Activated CD4-positive, alpha-beta T cell treated with anti-CD3 and anti-CD28 coated beads, Interleukin-2, amount 10 ng/mL, durations not matched to agents 7 days and 5 days (primary cell): ENCODE data around the gene RNF111. TPM values are rescaled to one million over a fixed set of nuclear protein-coding genes. Genes with fewer than 3 reads are reported as not detected.

Experiments used
- CTCF ChIA-PET: fragments of 350-600 bp; sonication (Branson Sonifier 250); formaldehyde crosslinking; loops from one replicate; lab custom pipeline; 2021; ENCODE audit warnings: antibody characterized with exemption; lab: Charles Lee
- POLR2A ChIA-PET: fragments of 350-600 bp; sonication (Branson Sonifier 250); formaldehyde crosslinking; loops from one replicate; lab custom pipeline; 2021; ENCODE audit warnings: antibody characterized with exemption; lab: Charles Lee
- DNase-seq: peaks from one replicate; pipeline ENCODE4 v3.0.0-alpha.2; 2020
- H3K27ac Mint-ChIP-seq: one replicate; pipeline ENCODE4 v1.8.0; 2021; ENCODE audit warnings: mild to moderate bottlenecking, moderate library complexity, mixed read lengths
- H3K27me3 Mint-ChIP-seq: one replicate; pipeline ENCODE4 v1.8.0; 2021; ENCODE audit warnings: mixed read lengths
- H3K36me3 Mint-ChIP-seq: one replicate; pipeline ENCODE4 v1.8.0; 2021; ENCODE audit warnings: low read depth, mixed read lengths
- H3K4me1 Mint-ChIP-seq: one replicate; pipeline ENCODE4 v1.8.0; 2021; ENCODE audit warnings: mixed read lengths
- H3K4me3 Mint-ChIP-seq: one replicate; pipeline ENCODE4 v1.8.0; 2021; ENCODE audit warnings: mild to moderate bottlenecking, moderate library complexity, mixed read lengths
- H3K9me3 Mint-ChIP-seq: one replicate; pipeline ENCODE4 v1.8.0; 2021; ENCODE audit warnings: mixed read lengths
- total RNA-seq, 2 experiments: library from RNA; stranded (reverse); gene quantifications; one replicate each; pipeline ENCODE4 v1.2.3, GENCODE V29; 2021

RNF111 gene
- total RNA-seq, result 10 to 100 TPM; 39.2 to 44.2 TPM

DNA sequence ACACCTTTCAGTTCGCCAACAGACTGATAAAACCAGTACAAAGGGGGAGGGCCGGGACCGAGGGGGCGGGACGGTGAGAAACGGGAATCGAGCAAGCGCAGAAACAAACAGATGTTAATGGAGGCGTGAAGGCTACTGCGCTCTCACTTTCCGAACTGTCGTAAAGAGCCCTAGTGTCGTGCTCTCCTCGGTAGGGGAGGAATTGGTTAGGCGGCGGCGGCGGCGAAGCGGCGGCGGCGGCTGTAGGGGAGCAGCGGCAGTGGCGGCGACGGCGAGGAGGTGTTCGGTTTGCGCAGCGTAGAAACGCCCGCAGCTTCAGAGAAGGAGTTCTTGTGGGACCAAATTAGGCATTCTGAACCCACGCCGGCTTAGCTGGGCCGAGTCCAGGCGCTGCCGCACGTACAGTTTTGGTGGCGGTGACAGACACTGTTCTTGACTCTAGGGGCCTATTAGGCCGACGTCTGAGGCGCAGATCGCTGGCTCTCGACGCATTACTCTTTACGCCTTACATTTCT lies at the start of gene RNF111:
Gene RNF111 (plus strand): TSS at position 173 of the 515 bp plus-strand sequence. CDS start 43,160 bp downstream, outside the sequence.
- Mint-ChIP-seq H3K36me3 (peaks cover 16% of the 10 kb centered on the region), H3K4me3 (peak within 1 kb of the TSS; percentile 96), H3K27ac (peak within 1 kb of the TSS; percentile 91), H3K9me3 (no peaks in the 10 kb centered on the region), H3K4me1 (peaks cover 43% of the 10 kb centered on the region), H3K27me3 (peaks cover 5% of the 10 kb centered on the region)
- ChIA-PET CTCF (interaction anchor here (0.6 kb wide), 1 partner anchor 14 kb away, joined by 3 read pairs; no protein-coding TSS in a partner anchor), POLR2A (no interaction called here)
- peak; percentile 94 for DNase-seq

- H3K4me3 Mint-ChIP-seq, result no peak overlapping the region
- DNase-seq, result no peak
- CTCF ChIA-PET, result no interaction called here
- no peaks in the 10 kb centered on the region for H3K36me3 Mint-ChIP-seq
- POLR2A ChIA-PET, result no interaction called here
- H3K27ac Mint-ChIP-seq, result no peak overlapping the region
- H3K9me3 Mint-ChIP-seq, result no peaks in the 10 kb centered on the region
- peaks cover 3% of the 10 kb centered on the region for H3K4me1 Mint-ChIP-seq
- peaks cover under 1% of the 10 kb centered on the region for H3K27me3 Mint-ChIP-seq
Observed at GRCh38 chr15:58947179-58947578, 40.3 kb upstream of the RNF111 start.

GRCh38 chr15:58951388-58952007 lies 36.0 kb upstream of the RNF111 start:
- Mint-ChIP-seq H3K4me1 (peaks cover 14% of the 10 kb centered on the region), H3K4me3 (no peak overlapping the region), H3K9me3 (no peaks in the 10 kb centered on the region), H3K36me3 (no peaks in the 10 kb centered on the region), H3K27me3 (no peaks in the 10 kb centered on the region), H3K27ac (no peak overlapping the region)
- no peak for DNase-seq
- POLR2A ChIA-PET, result no interaction called here
- CTCF ChIA-PET, result interaction anchor here (1.4 kb wide), 1 partner anchor 28 kb away, joined by 3 read pairs; no protein-coding TSS in a partner anchor

DNA sequence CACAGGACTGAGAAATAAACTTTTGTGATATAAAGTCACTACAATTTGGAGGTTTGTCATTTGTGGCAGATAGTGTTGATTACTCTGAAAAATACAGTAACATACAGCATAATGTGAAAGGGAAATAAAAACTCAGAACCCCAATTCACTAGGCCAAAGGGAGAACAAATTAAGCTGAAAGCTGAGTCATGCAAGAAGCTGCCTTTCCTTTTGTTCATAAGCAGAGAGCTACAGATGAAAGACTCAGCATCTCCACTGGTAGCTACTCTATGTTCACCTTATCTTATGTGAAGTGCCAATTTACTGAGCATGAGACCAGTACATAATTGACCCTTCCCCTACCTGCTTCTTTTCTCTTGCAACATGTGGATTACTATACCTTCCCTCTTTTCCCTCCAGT lies 34.7 kb upstream of the RNF111 start:
- no peaks in the 10 kb centered on the region for H3K36me3 Mint-ChIP-seq

GRCh38 chr15:58957101-58957973 lies 30.1 kb upstream of the RNF111 start:
- CTCF ChIA-PET, result interaction anchor here (0.8 to 1.7 kb wide), 5 partner anchors 12 to 572 kb away, joined by 3 to 4 read pairs (median 4); no protein-coding TSS in a partner anchor
- POLR2A ChIA-PET, result no interaction called here

More for the DNA sequence above, 34.7 kb upstream of the RNF111 start:
- no peak overlapping the region for H3K4me3 Mint-ChIP-seq
- no peak for DNase-seq
- no peaks in the 10 kb centered on the region for H3K27me3 Mint-ChIP-seq
- ChIA-PET POLR2A (interaction anchor here (0.6 kb wide), 1 partner anchor 541 kb away, joined by 4 read pairs; no protein-coding TSS in a partner anchor), CTCF (no interaction called here)
- peaks cover 19% of the 10 kb centered on the region for H3K4me1 Mint-ChIP-seq
- H3K9me3 Mint-ChIP-seq, result no peaks in the 10 kb centered on the region
- no peak overlapping the region for H3K27ac Mint-ChIP-seq

DNA sequence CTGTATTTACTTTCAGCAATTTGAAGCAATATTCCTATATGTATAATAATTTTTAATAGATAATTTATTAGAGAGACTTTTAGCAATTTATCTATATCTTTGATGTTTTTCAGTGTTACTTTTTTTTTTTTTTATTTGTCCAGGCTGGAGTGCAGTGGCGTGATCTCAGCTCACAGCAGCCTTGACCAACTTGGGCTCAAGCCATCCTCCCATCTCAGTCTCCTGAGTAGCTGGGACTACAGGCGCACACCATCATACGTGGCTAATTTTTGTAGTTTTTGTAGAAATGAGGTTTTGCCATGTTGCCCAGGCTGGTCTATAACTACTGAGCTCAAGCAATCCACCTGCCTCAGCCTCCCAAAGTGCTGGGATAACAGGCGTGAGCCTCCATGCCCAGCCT lies 28.7 kb upstream of the RNF111 start:
- ChIA-PET CTCF (interaction anchor here (0.6 kb wide), 1 partner anchor 233 kb away, joined by 3 read pairs; no protein-coding TSS in a partner anchor), POLR2A (no interaction called here)
- Mint-ChIP-seq H3K27me3 (peaks cover 7% of the 10 kb centered on the region), H3K36me3 (no peaks in the 10 kb centered on the region), H3K4me3 (no peak overlapping the region), H3K9me3 (no peaks in the 10 kb centered on the region), H3K27ac (no peak overlapping the region), H3K4me1 (peaks cover 5% of the 10 kb centered on the region)
- DNase-seq, result no peak

More at GRCh38 chr15:58957101-58957973, 30.1 kb upstream of the RNF111 start:
- Mint-ChIP-seq H3K36me3 (no peaks in the 10 kb centered on the region), H3K4me3 (no peak overlapping the region), H3K27ac (no peak overlapping the region), H3K4me1 (peaks cover 15% of the 10 kb centered on the region), H3K9me3 (no peaks in the 10 kb centered on the region), H3K27me3 (peaks cover 7% of the 10 kb centered on the region)
- DNase-seq, result peak; percentile 84

GRCh38 chr15:58962136-58962535 lies 25.3 kb upstream of the RNF111 start:
- no peak for DNase-seq
- Mint-ChIP-seq H3K27me3 (peaks cover 7% of the 10 kb centered on the region), H3K27ac (no peak overlapping the region), H3K36me3 (no peaks in the 10 kb centered on the region), H3K4me1 (peaks cover 4% of the 10 kb centered on the region), H3K9me3 (no peaks in the 10 kb centered on the region), H3K4me3 (no peak overlapping the region)
- ChIA-PET CTCF (interaction anchor here (0.6 to 0.9 kb wide), 2 partner anchors 181 to 191 kb away, joined by 3 to 4 read pairs; partner anchors contain the start of gene MINDY2), POLR2A (no interaction called here)

DNA sequence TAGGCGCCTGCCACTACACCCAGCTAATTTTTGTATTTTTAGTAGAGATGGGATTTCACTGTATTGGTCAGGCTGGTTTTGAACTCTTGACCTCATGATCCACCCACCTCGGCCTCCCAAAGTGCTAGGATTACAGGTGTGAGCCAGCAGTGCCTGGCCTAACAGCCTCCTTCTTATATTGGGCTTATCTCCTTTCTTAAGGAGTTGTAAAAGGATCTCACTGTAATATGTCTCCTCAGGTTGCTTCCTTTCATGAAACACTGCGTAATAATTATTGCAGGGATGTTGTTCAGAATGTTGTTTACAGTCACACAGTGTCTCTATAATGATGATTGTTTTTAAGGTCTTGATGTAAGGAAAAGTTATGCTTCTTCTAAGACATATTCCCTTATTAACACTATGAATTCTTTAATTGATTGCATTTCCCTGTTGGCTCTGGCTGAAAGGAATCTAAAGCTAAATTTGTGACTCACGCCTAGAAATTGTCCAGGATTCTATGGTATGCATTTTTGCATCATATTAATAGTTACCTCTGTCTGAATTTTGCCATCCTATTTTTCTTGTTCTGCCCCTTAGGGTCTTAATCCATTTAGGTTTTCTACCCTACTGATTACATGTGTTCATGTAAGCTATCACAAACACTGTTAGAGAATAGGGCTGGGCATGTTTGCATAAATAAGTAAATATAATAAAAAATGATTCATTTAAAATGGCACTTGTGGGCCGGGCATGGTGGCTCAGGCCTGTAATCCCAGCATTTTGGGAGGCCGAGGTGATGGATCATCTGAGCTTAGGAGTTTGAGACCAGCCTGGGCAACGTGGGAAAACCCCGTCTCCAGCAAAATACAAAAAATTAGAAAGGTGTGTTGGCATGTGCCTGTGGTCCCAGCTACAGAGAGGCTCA lies 24.5 kb upstream of the RNF111 start:
- Mint-ChIP-seq H3K27me3 (peaks cover 7% of the 10 kb centered on the region), H3K4me3 (no peak overlapping the region), H3K9me3 (no peaks in the 10 kb centered on the region), H3K4me1 (no peaks in the 10 kb centered on the region), H3K36me3 (no peaks in the 10 kb centered on the region), H3K27ac (no peak overlapping the region)
- ChIA-PET POLR2A (no interaction called here), CTCF (interaction anchor here (0.6 to 0.9 kb wide), 3 partner anchors 9 to 566 kb away, joined by 3 to 4 read pairs (median 3); partner anchors contain the start of gene MINDY2)
- no peak for DNase-seq

DNA sequence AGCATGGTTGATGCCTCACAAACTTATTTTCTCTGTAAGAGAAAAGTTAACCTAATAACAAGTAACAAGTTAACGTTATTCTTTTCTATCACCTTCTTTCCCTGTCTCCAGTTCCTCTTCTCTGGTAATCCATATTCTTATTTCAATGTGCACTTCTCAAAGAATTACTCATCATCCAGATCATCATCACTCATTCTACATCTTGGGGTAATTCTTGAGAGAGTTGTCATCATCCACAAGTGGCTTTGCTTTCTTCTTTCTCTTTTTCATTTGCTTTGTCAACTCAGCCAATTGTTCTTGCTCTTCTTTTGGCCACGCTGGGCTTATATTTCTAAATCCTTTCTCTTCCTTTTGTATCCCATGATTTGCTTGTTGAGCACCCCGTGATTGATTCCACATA lies 20.8 kb upstream of the RNF111 start:
- Mint-ChIP-seq H3K4me1 (no peaks in the 10 kb centered on the region), H3K27ac (no peak overlapping the region), H3K36me3 (no peaks in the 10 kb centered on the region), H3K27me3 (peaks cover 3% of the 10 kb centered on the region), H3K9me3 (no peaks in the 10 kb centered on the region), H3K4me3 (no peak overlapping the region)
- DNase-seq, result no peak
- CTCF ChIA-PET, result no interaction called here
- POLR2A ChIA-PET, result no interaction called here

- Mint-ChIP-seq H3K4me3 (no peak overlapping the region), H3K9me3 (no peaks in the 10 kb centered on the region), H3K27me3 (peaks cover 3% of the 10 kb centered on the region), H3K4me1 (no peaks in the 10 kb centered on the region), H3K36me3 (no peaks in the 10 kb centered on the region), H3K27ac (no peak overlapping the region)
- no peak for DNase-seq
- CTCF ChIA-PET, result interaction anchor here (0.6 kb wide), 1 partner anchor 521 kb away, joined by 3 read pairs; no protein-coding TSS in a partner anchor
- POLR2A ChIA-PET, result no interaction called here
Observed at GRCh38 chr15:58967479-58967878, 20.0 kb upstream of the RNF111 start.

- POLR2A ChIA-PET, result no interaction called here
- Mint-ChIP-seq H3K4me3 (no peak overlapping the region), H3K27ac (no peak overlapping the region), H3K4me1 (peaks cover 51% of the 10 kb centered on the region), H3K9me3 (no peaks in the 10 kb centered on the region), H3K36me3 (no peaks in the 10 kb centered on the region), H3K27me3 (peaks cover 4% of the 10 kb centered on the region)
- no peak for DNase-seq
- CTCF ChIA-PET, result interaction anchor here (0.6 to 1.0 kb wide), 3 partner anchors 184 to 239 kb away, joined by 3 to 5 read pairs (median 3); no protein-coding TSS in a partner anchor
Observed at GRCh38 chr15:58977887-58978286, 9.6 kb upstream of the RNF111 start.
